ENCODE results near the gene KCTD17. TPM values are rescaled to one million over a fixed set of nuclear protein-coding genes. Genes with fewer than 3 reads are reported as not detected.
A peak's percentile ranks its signal among the peaks of the same experiment; 100 is the strongest.

KCTD17 gene
- total RNA-seq, 4 donors from 2014 or later, result 17.9 to 35.8 (median 28.7) TPM

DNA sequence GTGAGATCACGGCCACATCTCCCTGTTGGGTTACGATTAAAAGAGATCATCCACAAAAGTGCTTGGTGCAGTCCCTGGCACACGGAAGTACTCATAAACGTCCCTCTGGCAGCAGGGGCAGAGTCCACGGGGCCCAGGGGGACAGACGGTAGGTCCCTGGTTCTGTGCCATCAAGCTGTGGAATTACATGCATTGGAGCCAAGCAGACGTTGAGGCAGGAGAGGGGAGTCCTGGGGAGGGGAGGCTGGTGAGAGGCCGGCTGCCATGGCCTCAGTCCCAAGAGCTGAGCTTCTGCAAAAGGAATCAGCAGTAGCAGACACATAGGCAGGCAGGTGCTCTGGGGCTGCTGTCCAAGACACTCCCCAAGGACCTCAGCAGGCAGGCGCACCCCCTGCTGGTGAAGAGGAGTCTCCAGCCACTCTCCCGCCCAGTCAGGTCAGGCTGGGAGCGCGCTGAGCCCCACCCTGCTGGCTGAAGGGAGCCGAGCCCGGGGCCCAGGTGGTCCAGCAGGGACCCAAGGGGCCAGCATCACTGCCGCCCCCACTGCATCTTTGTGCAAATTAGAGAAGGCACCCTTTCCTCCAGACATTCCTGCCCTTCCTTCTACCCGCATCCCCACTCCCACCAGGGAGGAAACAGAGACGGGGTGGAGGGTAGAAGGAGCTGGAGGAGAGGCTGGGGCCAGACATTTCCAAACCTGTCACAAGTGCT lies 7.6 kb upstream of the KCTD17 start:
- H3K27me3 ChIP-seq, result peaks cover 0 to 16% (median 0%) of the 10 kb centered on the region in 4 donors
- TF ChIP-seq CTCF (IDR thresholded peaks at IDR 0.05), result peak; percentile 34 to 58 (median 46)
- TF ChIP-seq EP300 (IDR thresholded peaks at IDR 0.05), result no peak
- no peak for TF ChIP-seq POLR2A (IDR thresholded peaks at IDR 0.05; ENCODE audit: low read depth)
- no peak for TF ChIP-seq POLR2AphosphoS5 (IDR thresholded peaks at IDR 0.05)
- H3K36me3 ChIP-seq, result no peaks in the 10 kb centered on the region
- no peak overlapping the region for H3K4me3 ChIP-seq
- no peak for DNase-seq (ENCODE audit: extremely low spot score)
- H3K4me1 ChIP-seq, result peaks cover 0 to 7% (median 4%) of the 10 kb centered on the region in 4 donors
- intact Hi-C loops (cut with DNase I), result no loop called here
- no peak overlapping the region for H3K27ac ChIP-seq (replicated peaks in 1 of 4)
- 43% methylated on average over 11 of the region's 17 CpGs for WGBS
- H3K9me3 ChIP-seq, result no peaks in the 10 kb centered on the region

- no peak overlapping the region for H3K27ac ChIP-seq (replicated peaks in 1 of 4)
- H3K36me3 ChIP-seq, result no peaks in the 10 kb centered on the region
- H3K9me3 ChIP-seq, result no peaks in the 10 kb centered on the region
- peaks cover 0 to 7% (median 4%) of the 10 kb centered on the region in 4 donors for H3K4me1 ChIP-seq
- WGBS, result 82% methylated on average over 9 of the region's 9 CpGs
- no peak overlapping the region for H3K4me3 ChIP-seq
- H3K27me3 ChIP-seq, result peaks cover 0 to 15% (median 0%) of the 10 kb centered on the region in 4 donors
- intact Hi-C loops (cut with DNase I), result no loop called here
- no peak for DNase-seq (ENCODE audit: extremely low spot score)
- TF ChIP-seq EP300 (IDR thresholded peaks at IDR 0.05) (no peak), CTCF (IDR thresholded peaks at IDR 0.05) (no peak), POLR2A (IDR thresholded peaks at IDR 0.05; ENCODE audit: low read depth) (no peak), POLR2AphosphoS5 (IDR thresholded peaks at IDR 0.05) (no peak)
These were observed 6.6 kb upstream of the KCTD17 start for GRCh38 chr22:37044634-37045625.

- Histone ChIP-seq H3K27ac (replicated peaks in 1 of 4) (no peak overlapping the region), H3K4me1 (peaks cover 3 to 10% (median 6%) of the 10 kb centered on the region in 4 donors), H3K4me3 (no peak overlapping the region), H3K9me3 (no peaks in the 10 kb centered on the region), H3K36me3 (no peaks in the 10 kb centered on the region), H3K27me3 (peaks cover 0 to 15% (median 0%) of the 10 kb centered on the region in 4 donors)
- intact Hi-C loops (cut with DNase I), result no loop called here
- WGBS, result 45% methylated on average over 4 of the region's 4 CpGs
- no peak for TF ChIP-seq POLR2A (IDR thresholded peaks at IDR 0.05; ENCODE audit: low read depth)
- TF ChIP-seq POLR2AphosphoS5 (IDR thresholded peaks at IDR 0.05), result no peak
- TF ChIP-seq EP300 (IDR thresholded peaks at IDR 0.05), result no peak
- peak in 2 of 3 experiments; percentile 11 to 27 for TF ChIP-seq CTCF (IDR thresholded peaks at IDR 0.05)
- DNase-seq (ENCODE audit: extremely low spot score), result no peak
These were observed 5.6 kb upstream of the KCTD17 start for GRCh38 chr22:37045958-37046357.

- Histone ChIP-seq H3K27ac (replicated peaks in 1 of 4) (no peak overlapping the region), H3K9me3 (no peaks in the 10 kb centered on the region), H3K4me1 (peaks cover 7 to 16% (median 11%) of the 10 kb centered on the region in 4 donors), H3K27me3 (peaks cover 0 to 15% (median 0%) of the 10 kb centered on the region in 4 donors), H3K4me3 (no peak overlapping the region), H3K36me3 (no peaks in the 10 kb centered on the region)
- no peak for DNase-seq (ENCODE audit: extremely low spot score)
- TF ChIP-seq CTCF (IDR thresholded peaks at IDR 0.05) (no peak), EP300 (IDR thresholded peaks at IDR 0.05) (no peak), POLR2AphosphoS5 (IDR thresholded peaks at IDR 0.05) (no peak), POLR2A (IDR thresholded peaks at IDR 0.05; ENCODE audit: low read depth) (no peak)
- intact Hi-C loops (cut with DNase I), result no loop called here
- WGBS, result 100% methylated on average over 6 of the region's 6 CpGs
These were observed 5.0 kb upstream of the KCTD17 start for GRCh38 chr22:37046589-37046988.

Data from esophagus muscularis mucosa (tissue), 4 donors.